Stimulated activated CD4-positive, alpha-beta T cell treated with anti-CD3 and anti-CD28 coated beads, Interleukin-2, amount 100 ng/mL, for 24 hours (primary cell): ENCODE results near the gene MUC4.
"Not testable (repeated sequence)": the region's sequence is repeated elsewhere in the genome, so short reads cannot be mapped to it uniquely, and the experiment has no call there.

Source experiments
- DNase-seq, 2 donors: peaks; one replicate each; pipeline ENCODE4 v3.0.0-alpha.2; 2020

MUC4 gene

DNA sequence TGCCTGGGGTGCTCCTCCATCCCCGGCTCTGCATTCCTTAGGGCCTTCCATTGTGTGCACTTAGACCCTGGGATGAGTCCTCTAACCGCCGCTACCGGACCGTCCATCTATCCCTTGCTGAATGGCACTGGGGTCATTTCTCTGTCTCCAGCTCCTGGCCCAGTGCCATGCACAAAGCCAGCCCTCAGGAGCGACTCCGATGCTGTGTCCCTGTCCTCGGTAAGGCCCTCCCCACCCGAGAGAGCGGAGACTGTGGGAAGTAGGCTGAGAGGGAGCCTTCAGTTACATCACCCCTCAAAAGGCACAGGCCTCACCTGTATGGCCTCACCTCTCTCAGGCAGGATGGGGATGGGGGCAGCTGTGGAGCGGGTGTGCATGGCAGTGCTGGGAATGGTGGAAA, 33.8 kb downstream of the MUC4 start:
- no peak for DNase-seq

DNA sequence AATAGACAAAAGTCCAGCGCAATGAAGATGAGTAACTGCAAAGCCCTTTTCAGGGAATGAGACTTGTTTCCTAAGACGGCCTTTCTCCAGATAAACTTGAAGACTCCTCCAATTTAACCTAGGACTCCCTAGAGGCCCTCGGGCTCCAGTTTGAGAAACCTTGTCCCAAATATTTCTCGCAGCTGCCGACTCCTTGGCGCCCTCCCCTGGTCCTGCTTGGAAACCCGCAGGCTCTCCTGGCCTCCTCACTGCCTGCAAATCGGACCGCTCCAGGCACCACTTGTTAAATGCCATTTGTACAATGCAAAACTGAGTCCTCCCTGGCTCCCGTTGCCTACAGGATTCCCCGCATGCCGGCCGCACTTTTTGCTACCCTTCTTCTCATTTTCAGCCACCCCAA, 36.8 kb downstream of the MUC4 start:
- DNase-seq, result peak in 1 of 2 donors; percentile 38

DNA sequence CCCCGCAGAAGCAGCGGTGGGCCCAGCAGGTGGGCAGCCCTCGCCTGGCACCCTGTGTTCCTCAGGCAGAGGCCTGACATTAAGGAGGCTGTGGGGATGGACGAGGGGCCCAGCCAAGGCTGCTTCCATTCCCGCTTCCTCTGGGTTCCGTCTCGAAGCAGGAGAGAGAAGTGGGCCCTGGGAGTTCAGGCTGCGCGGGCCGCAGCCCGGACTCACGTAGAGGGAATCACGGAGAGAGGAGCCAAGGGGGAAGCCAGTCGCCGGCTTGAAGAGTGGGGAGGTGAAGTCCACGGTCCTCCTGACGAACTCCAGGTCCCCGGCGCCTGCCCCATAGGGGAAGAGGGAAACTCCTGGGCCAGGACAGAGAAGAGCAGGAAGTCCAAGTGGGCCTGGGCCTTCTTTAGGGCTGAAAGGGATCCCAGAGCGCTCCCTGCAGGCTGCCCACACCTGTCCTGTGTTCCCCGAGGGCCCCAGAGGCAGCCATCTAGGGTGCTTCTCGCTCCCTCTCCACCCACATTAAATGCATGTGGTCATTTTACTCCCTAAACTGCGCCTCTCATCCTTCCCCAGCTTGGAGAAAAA, 37.7 kb downstream of the MUC4 start:
- no peak for DNase-seq

DNA sequence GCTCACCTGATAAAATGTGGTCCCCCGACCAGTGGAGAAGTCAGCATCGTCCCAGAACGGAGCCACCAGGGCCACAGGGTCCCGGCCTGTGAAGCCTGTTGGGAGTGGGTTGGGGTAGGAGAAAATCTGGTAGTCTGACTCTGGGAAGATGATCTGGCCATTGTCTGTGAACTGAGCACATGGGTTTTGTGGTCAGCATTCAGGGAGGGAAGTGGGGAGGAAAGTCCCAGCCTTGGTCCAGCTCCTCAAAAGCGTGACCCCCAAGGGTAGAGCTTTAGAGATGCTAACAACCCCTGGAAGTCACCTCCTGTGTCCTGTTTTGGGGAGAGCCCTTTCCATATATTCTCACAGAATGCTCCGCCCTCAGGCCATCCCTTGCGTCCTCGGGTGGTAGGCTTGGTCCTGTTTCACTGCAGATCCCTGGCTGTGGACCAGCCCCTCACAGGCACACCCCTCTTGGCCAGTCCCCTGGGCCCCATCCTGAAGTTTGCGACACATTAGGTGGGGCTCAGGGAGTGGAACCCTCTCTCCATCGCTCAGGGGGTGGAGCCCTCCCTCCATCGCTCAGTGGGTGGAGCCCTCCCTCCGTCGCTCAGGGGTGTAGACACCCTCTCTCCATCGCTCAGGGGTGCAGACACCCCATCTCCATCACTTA, 40.0 kb downstream of the MUC4 start:
- DNase-seq, result no peak

DNA sequence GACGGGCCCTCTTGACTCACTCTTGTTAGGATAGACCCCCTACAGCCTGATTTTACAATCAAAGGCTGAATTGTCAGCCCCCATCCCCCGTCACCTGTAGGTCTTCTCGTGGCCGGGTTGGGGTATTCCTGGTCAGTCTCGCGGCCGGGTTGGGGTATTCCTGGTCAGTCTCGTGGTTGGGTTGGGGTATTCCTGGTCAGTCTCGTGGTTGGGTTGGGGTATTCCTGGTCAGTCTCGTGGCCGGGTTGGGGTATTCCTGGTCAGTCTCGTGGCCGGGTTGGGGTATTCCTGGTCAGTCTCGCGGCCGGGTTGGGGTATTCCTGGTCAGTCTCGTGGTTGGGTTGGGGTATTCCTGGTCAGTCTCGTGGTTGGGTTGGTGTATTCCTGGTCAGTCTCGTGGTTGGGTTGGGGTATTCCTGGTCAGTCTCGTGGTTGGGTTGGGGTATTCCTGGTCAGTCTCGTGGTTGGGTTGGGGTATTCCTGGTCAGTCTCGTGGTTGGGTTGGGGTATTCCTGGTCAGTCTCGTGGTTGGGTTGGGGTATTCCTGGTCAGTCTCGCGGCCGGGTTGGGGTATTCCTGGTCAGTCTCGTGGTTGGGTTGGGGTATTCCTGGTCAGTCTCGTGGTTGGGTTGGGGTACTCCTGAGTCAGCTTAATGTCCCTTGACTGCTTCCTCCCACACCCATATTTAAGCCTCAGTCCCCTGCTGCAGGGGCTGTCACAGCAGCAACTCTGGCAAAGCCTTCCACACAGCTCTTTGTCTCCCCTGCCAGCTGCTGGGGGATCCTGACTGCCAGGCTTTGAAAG, 40.7 kb downstream of the MUC4 start:
- not testable (repeated sequence) for DNase-seq

DNA sequence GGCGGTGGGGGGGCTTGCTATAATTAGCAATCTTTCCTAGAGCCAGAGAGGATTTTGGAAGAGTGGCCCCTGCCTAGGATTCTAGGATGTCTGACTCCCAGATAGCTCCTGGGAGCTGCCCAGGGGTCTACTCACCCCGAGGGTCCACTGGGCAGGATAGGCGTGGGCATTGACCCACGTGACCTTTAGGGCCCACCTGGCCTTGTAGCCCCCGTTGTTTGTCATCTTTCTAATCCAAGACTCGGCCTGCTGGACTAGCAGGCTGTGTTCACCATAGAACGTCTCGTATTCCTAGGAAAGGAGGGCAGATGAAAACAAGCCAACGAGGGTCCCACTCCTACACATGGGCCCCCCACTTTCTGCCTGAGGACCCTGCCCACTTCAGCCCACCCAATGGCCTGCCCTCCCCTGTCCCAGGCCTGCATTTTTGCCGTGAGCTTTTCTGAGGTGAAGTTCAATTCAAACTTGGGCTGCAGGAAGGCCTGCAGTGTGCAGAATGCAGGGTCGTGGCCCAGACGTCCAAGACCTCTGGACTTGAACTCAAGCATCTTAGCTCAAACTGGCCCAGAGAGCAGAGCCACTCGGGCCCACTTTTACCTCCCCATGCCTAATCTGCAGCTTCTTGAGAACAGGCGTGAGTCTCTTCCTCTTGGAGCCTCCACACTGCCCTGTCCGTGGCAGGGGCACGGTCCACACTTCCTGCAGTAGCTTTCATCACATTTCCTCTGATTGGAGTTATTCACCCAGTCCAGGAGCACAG, 41.5 kb downstream of the MUC4 start:
- DNase-seq, result no peak

DNA sequence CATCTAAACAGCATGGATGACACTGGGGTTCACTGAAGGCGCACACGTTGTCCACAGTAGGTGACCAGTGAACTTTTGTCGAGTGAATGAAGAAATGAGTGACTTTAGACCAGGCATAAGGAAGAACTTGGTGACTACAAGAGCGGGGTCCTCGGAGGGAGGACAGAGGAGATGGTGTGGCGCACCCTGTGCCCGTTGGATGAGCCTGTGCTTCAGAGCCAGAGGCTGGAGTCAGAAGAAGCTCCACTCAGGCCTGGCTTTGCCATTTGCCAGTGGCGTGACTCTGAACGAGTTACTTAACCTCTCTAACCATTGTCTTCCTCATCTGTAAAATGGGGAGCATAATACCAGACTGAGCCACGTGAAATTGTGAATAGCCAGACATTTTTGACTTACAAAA, 42.2 kb downstream of the MUC4 start:
- no peak for DNase-seq

DNA sequence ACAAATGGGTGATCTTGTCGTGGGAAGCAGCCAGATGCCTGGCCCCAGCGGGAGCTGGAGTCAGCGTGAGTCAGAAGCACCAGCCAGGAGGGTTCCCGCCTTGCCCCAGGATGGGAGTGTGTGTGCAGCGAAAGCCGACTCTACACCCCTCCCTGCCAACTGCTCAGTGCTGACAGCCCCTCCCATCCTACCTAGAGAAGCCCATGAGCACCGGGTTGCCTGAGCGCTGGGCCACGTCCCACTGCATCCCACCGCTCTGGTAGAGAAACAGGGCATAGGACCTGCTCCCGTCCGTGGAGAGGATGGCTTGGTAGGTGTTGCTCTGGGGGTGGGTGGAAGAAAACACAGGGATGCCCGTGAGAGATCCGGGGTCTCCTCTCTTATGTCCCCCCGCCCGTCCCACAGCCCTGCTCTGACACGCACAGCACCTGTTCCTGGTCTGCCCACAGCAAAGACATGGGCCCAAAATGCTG, 42.9 kb downstream of the MUC4 start:
- no peak for DNase-seq

DNA sequence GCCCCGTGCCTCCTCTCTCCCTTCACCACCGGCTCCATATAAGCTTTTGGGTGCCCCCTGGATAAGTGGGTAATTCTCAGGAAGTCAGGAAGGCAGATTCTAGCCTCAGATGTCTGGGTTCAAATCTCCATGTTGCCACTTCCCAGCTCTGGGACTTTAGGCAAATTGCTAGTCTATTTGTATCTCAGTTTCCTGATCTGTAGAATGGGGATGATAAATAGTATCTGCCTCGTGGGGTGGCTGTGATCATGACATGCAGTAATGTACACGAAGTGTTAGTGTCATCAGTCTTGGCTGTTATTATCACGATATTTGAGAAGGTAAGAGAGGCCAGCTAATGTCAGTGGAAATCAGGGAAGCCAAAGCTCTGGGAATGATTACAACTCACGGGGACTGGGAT, 43.3 kb downstream of the MUC4 start:
- no peak for DNase-seq

DNA sequence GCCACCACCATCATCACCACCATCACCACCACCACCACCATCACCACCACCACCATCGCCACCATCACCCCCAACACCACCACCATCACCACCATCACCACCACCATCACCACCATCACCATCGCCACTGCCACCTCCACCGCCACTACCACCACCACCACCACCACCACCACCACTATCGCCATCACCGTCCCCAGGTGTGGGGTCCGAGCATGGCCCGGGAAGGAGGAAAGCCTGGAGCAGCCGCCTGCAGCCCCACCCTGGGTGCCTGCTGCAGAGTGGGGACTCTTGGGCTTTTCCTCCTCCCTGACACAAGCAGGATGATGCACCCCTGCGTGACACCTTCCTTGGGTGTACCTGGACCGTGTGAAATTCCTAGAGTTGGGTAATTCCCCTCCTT, 43.9 kb downstream of the MUC4 start:
- DNase-seq, result no peak

DNA sequence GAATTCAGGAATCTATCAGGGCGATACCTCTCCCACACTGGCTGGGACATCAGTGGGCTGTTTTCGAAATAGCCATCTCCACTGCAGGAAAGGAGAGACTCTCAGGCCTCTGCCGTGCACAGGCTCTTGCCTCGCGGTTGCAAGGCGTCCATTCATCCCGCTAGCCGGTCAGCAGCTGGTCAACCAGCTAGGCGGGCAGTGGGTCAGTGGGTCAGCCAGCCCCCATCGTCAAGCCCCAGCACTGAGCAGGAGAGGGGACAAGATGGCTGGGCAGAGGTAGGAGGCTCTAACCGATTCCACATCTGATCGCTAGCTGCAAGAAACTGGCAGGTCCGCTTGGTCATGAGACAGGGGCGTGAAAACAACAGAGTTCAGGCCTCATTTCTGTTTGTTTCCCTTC, 45.1 kb downstream of the MUC4 start:
- no peak for DNase-seq

DNA sequence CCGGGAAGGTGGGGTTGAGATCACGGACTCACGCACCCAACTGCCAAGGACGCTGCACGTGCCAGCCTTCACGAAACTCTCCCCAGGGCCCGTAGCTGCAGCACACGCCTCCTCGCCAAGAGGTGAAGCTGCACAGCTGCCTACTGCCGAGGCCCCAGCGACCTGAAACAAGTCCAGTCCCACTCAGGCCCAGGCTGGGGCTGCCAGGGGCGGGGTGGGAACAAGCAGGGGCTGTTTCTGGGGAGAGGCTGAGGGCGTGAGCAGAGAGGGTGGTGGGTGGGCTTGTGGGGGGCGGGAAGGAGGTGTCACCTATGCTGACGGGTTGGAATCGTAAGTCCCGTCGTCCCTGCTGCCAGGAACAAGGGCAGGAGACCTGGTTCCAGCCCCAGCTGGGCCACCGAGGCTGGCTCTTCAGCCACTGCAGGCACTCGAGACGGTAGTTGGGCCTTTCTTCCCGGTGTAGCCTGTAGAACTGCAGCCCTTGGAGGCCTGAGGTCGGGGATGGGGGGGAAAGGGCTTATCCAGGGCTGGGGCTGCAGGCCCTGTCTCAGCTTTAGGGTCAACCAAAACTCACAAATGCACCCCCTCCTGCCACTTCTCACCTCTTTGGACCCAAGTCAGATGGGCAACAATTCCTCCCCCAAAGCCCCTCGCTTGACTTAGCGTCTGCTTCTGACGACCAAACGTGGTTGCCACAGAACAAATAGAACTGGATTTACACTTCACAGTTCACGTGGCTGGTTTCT, 46.6 kb downstream of the MUC4 start:
- no peak for DNase-seq

DNA sequence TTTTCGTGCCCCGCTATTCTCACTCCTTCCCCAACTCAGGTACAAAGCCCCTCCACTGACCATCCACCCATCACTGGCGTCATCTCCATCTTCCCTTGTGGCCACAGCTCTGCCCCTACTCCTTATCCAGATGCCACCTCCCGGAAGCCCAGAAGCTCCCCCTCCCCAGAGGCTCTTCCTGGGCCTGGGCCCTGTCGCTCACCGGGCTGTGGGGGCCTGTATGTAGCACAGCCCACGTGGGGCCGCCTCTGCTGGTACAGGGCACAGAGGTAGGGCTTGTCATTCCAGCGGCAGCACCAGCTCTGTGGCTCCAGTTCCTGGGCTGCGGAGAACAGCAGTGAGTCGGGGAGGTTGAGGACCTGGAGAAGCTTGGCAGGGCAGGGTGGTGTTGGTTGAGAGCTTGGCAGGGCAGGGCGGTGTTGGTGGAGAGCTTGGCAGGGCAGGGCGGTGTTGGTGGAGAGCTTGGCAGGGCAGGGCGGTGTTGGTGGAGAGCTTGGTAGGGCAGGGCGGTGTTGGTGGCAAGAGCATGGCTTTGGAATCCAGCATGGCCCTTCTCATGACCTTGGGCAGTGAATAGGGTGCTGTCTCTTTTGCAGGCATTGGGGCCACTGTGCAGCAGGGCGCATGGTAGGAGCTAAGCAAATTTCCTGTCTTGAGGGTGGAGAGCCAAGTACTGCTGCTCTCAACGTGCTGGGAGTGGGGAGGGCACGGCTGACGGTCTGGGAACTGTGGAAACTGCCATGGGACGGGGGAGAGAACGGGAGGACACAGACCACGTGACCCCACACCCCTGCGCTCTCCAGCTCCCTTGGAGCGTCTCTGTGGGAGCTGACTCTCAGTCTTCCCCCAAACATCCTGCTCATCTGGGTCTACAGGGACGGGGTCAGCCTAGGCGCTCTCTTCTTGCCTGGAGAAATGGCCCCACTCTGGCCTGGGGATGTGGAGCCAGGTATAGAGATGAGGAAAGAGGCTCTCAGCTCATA, 47.6 kb downstream of the MUC4 start:
- DNase-seq, result no peak

DNA sequence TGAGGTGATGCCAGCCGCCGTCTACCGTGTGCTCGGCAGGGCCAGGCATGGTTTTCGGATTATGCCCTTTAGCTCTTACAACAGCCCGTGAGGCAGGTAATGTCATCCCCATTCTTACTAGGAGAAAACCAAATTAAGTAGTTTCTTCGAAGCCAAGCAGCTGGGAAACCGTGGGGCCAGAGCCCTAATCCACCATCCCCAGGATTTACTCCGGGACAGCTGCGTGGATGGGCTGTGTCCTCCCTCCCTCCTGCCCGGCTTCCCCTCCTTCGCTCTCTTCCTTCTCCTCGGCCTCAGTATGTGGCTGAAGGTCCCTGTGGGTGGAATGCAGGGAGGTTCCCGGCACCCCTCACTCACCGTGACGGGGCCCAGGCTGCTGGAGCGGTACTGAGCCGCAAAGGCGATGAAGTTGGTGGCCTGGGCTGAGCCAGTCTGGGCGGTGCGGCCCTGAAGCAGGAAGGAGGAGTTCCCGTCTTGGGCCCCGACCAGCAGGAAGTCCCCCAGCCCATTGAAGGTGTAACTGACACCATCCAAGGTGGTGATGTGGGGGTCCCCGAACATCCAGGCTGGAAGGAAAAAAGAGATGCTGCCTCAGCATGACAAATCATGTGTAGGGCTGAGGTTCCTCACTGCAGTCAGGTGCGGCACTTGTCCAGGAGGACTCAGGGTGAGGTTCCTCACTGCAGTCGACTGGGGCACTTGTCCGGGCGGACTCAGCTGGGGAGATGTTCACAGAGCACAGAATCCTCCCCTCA, 48.5 kb downstream of the MUC4 start:
- no peak for DNase-seq

DNA sequence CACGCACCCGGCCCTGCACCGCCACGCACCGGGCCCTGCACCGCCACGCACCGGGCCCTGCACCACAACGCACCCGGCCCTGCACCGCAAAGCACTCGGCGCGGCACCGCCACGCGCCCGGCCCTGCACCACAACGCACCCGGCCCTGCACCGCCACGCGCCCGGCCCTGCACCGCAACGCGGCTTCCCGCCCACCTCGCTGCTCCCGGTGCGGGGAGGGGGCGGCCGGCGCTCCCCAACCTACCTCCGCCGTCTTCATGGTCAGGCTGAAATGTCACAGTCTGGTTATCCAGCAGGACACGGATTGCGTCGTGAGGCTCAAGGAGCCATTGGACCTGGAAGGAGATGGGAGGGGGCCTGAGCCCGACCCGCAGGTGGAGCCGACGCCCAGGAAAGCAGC, 49.1 kb downstream of the MUC4 start:
- DNase-seq, result no peak

DNA sequence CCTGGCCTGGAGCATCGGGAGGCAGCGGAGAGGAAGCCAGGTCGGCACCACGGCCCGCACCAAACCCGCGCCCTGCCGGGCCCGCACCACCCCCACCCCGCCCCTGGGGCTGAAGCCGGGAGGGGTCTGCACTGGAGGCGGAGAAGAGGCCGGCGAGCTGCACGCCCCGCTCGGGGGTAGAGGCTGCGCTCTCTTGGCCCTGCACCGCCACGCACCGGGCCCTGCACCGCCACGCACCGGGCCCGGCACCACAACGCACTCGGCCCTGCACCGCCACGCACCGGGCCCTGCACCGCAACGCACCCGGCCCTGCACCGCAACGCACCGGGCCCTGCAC, 49.5 kb downstream of the MUC4 start:
- DNase-seq, result no peak

DNA sequence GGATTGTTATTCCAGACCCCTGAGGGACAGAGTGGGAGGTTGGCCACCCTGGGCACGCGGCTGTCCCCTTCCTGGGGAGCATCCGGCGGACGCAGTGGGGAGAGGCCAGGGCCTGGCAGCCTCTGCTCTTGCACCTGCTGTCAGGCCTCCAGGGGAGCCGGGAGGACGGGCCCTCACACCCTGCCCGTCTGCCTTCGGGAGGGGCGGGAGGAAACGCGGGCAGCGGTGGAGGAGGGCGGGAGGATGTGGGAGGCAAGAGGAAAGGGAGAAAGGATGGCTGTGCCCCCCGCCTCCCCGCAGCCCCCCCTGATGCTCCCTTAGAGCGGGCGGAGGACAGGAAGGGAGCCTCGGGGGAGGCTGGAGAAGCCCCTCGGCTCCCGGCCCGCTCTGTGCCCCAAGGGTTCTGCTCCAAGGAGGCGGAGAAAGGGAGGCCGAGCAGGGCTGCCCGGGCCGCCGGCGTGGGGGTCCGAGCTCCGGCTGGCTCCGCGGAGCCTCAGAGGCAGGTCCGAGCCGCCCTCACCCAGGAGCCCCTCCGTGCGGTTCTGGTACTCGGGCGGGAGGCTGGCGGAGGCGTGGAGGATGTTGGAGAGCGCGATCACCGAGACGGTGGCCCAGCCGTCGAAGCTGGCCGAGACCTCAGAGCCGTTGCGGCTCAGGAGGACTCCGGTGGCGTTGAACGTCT, 50.0 kb downstream of the MUC4 start:
- no peak for DNase-seq

DNA sequence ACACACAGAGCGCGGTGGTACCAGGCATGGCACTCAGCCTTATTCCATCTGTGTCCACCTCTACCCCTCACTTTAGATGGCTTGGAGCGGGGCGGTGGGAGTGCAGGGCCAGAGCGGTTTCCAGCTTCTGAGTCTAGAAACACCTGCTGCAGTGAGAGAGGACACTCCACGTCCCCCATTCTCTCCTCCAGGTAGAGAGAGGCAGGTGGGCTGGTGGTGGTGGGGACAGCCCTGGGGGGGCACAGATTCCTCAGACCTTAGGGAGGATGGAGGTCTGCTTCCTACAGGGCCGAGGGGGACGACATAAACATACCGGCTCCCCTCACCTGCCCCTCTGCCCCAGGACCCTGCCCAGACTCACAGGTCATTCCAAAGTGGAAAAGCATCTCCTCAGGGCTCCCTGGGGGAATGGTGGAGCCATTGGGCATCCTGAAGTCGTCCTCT, 50.6 kb downstream of the MUC4 start:
- DNase-seq, result no peak

DNA sequence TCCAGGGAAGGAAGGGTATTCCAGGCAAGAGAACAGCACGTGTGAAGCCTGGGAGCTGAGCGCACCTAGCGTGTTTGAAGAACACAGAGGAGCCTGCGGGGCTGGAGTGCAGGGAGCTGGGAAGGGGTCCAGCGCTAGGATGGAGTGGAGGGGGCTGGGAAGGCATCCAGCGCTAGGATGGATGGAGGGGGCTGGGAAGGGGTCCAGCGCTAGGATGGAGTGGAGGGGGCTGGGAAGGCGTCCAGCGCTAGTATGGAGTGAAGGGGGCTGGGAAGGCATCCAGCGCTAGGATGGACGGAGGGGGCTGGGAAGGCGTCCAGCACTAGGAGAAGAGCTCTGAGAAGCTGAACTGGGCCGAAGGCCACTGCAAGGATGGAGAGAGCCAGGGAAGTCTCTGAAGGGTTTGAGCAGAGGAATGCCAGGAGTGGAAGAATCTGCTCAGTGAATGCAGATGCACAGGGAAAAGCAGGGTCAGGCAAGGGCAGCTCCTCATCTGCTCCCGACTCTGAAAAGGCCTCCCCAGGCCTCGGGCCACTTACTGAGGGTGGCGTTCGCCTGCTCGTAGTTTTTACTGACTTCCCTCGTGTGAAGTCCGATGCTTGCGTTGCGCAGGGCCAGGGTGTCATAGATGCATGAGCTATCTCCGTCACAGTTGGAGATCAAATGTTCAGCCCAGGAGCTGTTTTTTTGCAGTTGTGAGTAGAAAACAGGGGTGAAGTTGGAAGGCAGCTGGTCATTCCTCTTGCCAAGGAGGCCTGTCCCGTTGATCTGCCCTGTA, 51.2 kb downstream of the MUC4 start:
- DNase-seq, result no peak
